Measurements from ENCODE around the gene KLHDC7A.

The KLHDC7A gene

DNA sequence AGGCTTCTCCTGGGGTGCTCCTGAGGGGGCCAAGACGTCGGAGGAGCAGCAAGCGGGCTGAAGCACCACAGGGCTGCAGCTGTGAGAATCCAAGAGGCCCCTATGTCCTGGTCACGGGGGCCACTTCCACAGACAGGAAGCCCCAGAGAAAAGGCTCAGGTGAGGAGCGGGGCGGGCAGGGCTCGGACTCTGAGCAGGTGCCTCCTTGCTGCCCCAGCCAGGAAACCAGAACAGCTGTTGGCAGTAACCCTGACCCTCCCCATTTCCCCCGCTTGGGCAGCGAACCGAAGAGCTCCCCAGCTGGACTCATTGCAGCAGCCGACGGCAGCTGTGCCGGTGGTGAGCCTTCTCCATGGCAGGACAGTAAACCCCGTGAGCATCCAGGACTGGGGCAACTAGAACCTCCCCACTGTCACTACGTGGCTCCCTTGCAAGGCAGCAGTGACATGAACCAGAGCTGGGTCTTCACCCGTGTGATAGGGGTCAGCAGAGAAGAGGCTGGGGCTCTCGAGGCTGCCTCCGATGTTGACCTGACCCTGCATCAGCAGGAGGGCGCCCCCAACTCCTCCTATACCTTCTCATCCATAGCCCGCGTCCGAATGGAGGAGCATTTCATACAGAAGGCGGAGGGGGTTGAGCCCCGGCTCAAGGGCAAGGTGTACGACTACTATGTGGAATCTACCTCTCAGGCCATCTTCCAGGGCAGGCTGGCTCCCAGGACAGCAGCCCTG lies 625 bp downstream of the KLHDC7A start:
- Histone ChIP-seq H3K4me3 (ENCODE audit: low read depth, low read length) (no peak overlapping the region), H3K9ac (no peak overlapping the region), H3K79me2 (no peaks in the 10 kb centered on the region), H2AFZ (no peak overlapping the region), H3K27me3 (ENCODE audit: control insufficient read depth, insufficient read depth, low read length) (no peaks in the 10 kb centered on the region), H3K4me2 (ENCODE audit: low read length) (no peak overlapping the region), H3K27ac (no peak overlapping the region), H3K4me1 (peaks cover 3% of the 10 kb centered on the region), H3K9me3 (ENCODE audit: control insufficient read depth, low read length) (no peaks in the 10 kb centered on the region), H3K36me3 (ENCODE audit: control insufficient read depth, insufficient read depth, low read length) (no peaks in the 10 kb centered on the region)
- no peak for TF ChIP-seq CTCF (IDR thresholded peaks at IDR 0.05)

DNA sequence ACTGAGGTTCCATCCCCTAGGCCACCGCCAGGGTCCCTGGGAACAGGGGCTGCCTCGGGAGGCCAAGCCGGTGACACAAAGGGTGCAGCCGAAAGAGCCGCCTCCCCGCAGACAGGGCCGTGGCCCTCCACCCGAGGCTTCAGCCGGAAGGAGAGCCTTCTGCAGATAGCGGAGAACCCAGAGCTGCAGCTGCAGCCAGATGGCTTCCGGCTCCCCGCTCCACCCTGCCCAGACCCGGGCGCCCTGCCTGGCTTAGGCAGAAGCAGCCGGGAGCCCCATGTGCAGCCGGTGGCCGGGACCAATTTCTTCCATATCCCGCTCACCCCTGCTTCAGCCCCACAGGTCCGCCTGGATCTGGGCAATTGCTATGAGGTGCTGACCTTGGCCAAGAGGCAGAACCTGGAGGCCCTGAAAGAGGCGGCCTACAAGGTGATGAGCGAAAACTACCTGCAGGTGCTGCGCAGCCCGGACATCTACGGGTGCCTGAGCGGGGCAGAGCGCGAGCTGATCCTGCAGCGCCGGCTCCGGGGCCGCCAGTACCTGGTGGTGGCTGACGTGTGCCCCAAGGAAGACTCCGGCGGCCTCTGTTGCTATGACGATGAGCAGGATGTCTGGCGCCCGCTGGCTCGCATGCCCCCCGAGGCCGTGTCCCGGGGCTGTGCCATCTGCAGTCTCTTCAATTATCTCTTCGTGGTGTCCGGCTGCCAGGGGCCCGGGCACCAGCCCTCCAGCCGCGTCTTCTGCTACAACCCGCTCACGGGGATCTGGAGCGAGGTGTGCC lies 1.4 kb downstream of the KLHDC7A start:
- H3K4me3 ChIP-seq (ENCODE audit: low read depth, low read length): no peak overlapping the region
- H3K4me1 ChIP-seq: peaks cover 3% of the 10 kb centered on the region
- H3K27me3 ChIP-seq (ENCODE audit: control insufficient read depth, insufficient read depth, low read length): no peaks in the 10 kb centered on the region
- H3K9ac ChIP-seq: no peak overlapping the region
- no peak overlapping the region for H3K4me2 ChIP-seq (ENCODE audit: low read length)
- no peak for TF ChIP-seq CTCF (IDR thresholded peaks at IDR 0.05)
- H3K79me2 ChIP-seq: no peaks in the 10 kb centered on the region
- no peak overlapping the region for H3K27ac ChIP-seq
- no peaks in the 10 kb centered on the region for H3K36me3 ChIP-seq (ENCODE audit: control insufficient read depth, insufficient read depth, low read length)
- no peak overlapping the region for H2AFZ ChIP-seq
- H3K9me3 ChIP-seq (ENCODE audit: control insufficient read depth, low read length): no peaks in the 10 kb centered on the region

GRCh38 chr1:18482721-18483425 lies 2.1 kb downstream of the KLHDC7A start:
- no peak overlapping the region for H2AFZ ChIP-seq
- no peak overlapping the region for H3K4me3 ChIP-seq (ENCODE audit: low read depth, low read length)

DNA sequence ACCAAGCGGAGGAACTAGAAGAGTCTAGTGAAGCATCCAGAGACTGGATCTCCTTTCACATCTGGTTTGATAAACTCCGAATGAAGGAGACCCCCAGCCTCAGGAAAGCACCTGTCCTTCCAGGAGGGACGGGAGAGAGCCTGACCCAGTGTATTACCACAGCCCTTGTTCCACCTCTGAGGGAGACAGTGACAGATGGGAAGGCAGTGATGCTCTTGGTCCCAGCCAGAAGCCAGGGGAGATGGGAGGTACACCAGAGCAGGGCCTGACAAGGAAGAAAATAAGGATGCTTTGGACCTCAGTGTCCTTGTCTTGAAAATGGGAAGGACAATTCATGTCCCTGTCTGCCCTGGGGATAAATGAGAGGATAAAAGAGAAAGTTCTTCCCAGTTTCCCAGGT lies 3.5 kb downstream of the KLHDC7A start:
- no peak overlapping the region for H3K27ac ChIP-seq
- no peaks in the 10 kb centered on the region for H3K9me3 ChIP-seq (ENCODE audit: control insufficient read depth, low read length)
- H3K4me2 ChIP-seq (ENCODE audit: low read length): no peak overlapping the region
- no peak overlapping the region for H3K9ac ChIP-seq
- no peaks in the 10 kb centered on the region for H3K36me3 ChIP-seq (ENCODE audit: control insufficient read depth, insufficient read depth, low read length)
- TF ChIP-seq CTCF (IDR thresholded peaks at IDR 0.05): no peak
- H3K4me1 ChIP-seq: peaks cover 3% of the 10 kb centered on the region
- H3K79me2 ChIP-seq: no peaks in the 10 kb centered on the region
- H2AFZ ChIP-seq: no peak overlapping the region
- no peak overlapping the region for H3K4me3 ChIP-seq (ENCODE audit: low read depth, low read length)
- H3K27me3 ChIP-seq (ENCODE audit: control insufficient read depth, insufficient read depth, low read length): no peaks in the 10 kb centered on the region

More at GRCh38 chr1:18482721-18483425, 2.1 kb downstream of the KLHDC7A start:
- H3K36me3 ChIP-seq (ENCODE audit: control insufficient read depth, insufficient read depth, low read length): no peaks in the 10 kb centered on the region
- H3K4me2 ChIP-seq (ENCODE audit: low read length): no peak overlapping the region
- no peaks in the 10 kb centered on the region for H3K27me3 ChIP-seq (ENCODE audit: control insufficient read depth, insufficient read depth, low read length)
- TF ChIP-seq CTCF (IDR thresholded peaks at IDR 0.05): no peak
- H3K79me2 ChIP-seq: no peaks in the 10 kb centered on the region
- no peaks in the 10 kb centered on the region for H3K9me3 ChIP-seq (ENCODE audit: control insufficient read depth, low read length)
- no peak overlapping the region for H3K27ac ChIP-seq
- H3K4me1 ChIP-seq: peaks cover 3% of the 10 kb centered on the region
- H3K9ac ChIP-seq: no peak overlapping the region
